Stimulated activated naive CD8-positive, alpha-beta T cell treated with anti-CD3 and anti-CD28 coated beads, Interleukin-15, Interleukin-2, amounts not matched to agents 100 U/mL and 50 U/mL, for 24 hours (primary cell): ENCODE results near the gene RBBP8NL.
A peak's percentile ranks its signal among the peaks of the same experiment; 100 is the strongest.

ENCODE experiments used
- ATAC-seq: fragments of 150-1000 bp; cut with Tn5 transposase; one replicate; pipeline ENCODE4 v1.10.0; 2021
- DNase-seq: peaks from one replicate; pipeline ENCODE4 v3.0.0; 2021

RBBP8NL gene

DNA sequence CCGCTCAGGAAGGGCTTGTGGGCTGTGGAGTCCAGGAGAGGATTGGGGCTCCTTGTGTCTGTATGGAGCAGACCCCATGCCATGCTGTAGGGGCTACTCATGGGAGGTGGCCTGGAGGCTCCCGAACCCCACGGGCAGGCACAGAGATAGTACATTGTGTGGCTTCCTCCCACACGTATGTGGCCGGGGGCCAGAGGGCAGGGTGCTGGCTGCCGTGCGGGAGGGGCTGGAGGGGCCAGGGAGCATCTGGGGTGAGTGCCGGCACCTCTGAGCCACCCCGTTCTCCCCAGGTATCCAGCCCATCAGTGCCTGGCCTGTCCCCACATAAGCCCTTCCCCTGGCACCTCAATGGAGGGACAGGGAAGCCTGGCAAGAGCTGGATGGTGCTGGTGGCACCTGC is 7.6 kb downstream of the RBBP8NL start:
- ATAC-seq (no peak), DNase-seq (no peak)

DNA sequence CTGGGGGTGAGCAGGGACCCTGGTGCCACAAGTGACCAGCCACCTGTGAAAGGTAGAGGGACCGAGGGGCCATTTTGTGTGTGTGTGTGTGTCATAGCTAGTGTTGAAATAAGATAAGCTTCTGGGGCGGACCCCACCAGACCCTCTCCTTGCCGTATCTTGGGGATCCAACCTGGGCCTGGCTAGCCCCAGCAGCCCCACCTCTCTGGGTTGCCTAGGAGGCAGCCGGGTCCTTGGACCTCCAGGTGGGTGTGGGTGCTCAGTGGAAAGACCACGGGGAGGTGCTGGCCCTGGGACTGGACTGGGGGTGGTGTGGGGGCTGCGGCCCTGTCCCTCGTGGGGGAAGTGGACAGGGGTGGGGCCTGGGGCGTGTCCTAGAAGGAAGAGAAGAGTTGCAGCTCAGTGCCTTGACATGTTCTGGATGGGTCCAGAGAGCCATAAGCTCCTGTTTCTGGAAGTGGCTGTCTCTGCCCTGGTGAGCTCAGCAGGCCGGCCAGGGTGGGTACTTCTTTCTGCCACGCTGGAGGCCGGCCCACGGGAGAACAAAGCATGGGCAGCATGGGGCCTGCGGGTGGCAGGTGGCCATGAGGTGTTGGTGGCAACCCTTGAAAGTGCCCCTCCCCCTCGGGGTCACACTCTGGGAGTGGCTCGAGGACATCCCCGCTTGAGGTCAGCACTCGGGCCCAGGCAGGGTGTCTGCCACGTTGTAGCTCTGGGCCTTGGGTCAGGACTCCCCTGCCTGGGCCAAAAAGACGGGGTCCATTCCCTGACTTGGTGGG is 8.4 kb downstream of the RBBP8NL start:
- ATAC-seq, result no peak
- no peak for DNase-seq

DNA sequence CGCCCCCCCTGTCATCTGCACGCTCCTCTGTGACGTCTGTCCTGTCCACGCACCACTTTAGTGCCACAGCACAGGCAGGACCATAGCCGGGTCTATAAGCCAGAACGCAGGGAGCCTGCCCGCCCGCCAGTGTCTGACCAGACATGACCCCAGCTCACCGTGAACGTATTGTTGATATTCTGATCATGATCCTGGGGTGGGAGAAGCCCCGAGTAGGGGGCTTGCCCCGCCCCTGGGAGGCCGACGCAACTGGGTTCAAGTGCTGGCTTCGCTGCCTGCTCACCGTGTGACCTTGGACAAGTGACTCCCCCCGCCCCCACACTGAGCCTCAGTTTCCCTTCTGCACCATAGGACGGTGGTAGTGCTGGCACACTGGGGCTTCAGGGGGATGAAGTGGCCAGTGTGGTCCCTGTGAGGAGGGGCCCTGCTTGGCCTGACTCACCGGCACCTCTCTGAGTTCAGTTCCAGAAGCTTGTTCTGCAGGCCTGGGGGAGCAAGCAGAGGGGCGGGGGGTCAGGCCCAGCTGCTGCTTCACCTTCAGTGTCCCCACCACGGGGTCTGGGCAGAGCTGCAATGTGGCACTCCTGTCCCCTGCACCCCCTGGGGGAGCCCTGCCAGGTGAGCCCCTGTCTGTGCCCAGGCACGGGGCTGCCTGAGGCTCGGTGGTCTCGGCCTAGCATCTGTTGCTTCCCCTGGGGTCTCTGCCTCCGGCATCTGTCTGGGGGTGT is 9.2 kb downstream of the RBBP8NL start:
- DNase-seq (no peak), ATAC-seq (no peak)

DNA sequence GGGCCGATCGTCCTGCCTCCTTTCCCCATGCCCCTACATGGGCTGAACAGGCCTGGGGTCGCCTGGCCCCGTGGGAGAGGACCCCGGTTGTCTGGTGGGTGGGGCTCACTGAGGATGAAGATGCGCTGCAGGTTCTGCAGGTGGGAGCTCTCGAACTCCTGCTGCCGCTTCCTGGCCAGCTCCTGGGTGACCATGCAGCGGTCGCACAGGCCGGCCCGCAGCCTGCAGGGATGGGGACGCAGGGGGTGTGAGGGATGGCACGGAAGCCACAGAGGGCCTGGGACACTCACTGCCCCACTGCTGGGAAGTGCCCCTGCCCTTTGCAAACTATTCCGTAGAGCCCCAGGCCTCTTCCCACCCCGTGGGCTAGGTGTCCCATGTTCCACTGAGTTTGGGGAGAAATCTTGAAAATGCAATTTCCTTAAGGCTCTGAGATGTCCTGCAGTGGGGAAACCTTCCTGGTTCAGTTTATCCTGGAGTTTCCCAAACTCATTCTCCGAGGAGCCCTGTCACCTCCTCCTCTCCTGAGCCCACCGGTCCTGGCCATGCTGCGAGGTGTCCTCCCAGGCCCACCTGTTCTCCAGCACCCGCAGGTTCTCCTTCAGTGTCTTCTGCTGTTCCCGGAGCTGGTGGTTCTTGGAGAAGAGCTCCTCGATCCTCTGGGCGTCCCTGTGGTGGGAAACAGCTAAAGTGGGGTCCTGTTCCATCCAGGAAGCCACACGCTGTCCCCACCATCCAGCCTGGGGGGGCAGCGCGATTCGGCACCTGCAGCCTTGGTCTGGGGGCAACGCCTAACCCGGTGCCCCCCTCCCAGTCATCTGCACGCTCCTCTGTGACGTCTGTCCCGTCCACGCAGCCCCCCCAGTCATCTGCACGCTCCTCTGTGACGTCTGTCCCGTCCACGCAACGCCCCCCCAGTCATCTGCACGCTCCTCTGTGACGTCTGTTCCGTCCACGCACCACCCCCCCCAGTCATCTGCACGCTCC is 10.4 kb downstream of the RBBP8NL start:
- no peak for ATAC-seq
- DNase-seq, result no peak

DNA sequence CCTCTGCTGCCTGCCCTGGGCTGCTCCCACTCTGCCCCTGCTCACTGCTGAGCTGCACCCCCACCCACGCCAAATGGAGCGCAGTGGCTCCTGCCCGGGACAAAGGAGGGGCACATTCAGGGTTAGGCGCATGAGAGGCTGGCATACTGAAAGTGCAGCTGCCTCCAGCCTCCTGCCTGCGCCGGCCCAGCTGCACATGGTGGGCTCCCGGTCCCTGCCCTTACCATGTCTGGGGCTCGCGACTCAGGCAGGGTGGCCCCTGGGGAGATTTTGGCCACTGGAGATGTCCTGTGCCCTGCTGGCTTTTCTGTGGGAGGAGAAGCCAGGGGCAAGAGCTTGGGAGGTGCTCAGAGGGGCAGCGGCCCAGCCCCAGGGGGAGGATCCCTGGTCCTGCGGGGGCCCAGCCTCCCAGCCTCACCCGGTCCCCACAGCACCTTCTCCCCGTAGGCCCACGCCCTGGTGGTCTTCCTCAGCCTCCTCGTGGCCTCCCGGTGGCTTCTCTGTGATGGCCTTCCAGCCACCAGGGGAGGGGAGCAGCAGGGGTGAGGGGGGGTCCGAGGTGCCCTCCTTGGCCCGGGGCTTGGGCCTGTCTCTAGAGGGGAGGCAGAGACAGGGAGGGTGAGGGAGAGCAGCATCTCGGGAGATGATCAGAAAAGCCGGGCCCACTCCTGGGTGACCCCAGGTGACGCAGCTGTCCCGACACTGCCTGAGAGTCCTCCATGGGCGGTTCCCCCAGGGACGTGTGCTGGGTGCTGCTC is 11.8 kb downstream of the RBBP8NL start:
- no peak for DNase-seq
- no peak for ATAC-seq

DNA sequence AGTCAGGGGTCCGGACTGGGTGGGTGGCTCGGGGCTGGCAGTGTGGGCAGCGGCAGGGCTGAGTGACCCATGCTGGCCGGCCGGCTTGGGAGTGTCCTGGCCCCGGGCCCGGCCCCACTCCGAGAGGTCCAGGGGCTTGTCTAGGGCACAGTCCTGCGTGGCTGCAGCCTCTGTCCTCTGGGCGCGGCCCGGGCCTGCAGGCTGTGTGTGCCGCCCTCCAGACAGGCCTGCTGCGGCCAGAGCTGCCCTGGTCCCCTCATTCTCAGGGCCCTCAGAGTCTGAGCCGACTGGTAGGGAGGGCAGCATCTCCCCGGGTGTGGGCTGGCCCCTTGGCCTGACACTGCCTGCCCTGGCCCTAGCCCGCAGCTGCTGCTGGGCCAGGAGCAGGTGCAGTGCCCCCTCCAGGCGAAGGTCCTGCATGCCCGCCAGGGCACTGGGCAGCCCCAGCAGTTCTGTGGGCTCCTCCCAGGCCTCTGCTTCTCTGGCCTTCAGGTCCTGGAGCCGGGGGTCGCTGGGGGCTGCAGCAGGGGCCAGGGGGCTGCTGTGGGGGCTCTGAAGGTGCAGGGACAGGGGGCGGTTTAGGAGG is 13.3 kb downstream of the RBBP8NL start:
- DNase-seq (no peak), ATAC-seq (no peak)

DNA sequence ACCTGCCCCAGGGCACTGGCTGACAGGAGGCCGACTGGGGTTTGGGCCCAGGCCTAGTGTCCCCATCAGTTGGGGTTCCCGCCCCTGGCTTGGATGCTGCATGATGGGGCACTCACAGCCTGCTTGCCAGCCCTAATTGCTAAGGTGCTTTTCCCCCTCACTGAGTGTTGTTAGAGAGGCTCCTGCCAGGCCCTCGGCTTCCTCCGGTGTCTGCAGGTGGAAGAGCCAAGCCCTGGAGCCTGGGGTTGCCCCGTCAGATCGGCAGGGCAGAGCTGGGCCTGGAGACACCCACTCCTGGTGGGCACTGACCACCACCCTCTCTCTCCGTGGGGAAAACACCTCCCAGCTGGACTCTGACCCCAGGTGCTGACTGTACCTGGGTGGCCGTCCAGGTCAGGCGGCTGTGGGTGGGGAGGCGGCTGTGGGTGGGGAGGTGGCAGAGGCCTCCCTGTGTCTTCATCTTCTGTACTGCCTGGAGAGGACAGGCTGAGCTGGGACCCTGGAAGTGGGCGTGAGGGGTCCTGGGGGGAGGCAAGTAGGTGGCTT is 14.2 kb downstream of the RBBP8NL start:
- DNase-seq, result no peak
- no peak for ATAC-seq

DNA sequence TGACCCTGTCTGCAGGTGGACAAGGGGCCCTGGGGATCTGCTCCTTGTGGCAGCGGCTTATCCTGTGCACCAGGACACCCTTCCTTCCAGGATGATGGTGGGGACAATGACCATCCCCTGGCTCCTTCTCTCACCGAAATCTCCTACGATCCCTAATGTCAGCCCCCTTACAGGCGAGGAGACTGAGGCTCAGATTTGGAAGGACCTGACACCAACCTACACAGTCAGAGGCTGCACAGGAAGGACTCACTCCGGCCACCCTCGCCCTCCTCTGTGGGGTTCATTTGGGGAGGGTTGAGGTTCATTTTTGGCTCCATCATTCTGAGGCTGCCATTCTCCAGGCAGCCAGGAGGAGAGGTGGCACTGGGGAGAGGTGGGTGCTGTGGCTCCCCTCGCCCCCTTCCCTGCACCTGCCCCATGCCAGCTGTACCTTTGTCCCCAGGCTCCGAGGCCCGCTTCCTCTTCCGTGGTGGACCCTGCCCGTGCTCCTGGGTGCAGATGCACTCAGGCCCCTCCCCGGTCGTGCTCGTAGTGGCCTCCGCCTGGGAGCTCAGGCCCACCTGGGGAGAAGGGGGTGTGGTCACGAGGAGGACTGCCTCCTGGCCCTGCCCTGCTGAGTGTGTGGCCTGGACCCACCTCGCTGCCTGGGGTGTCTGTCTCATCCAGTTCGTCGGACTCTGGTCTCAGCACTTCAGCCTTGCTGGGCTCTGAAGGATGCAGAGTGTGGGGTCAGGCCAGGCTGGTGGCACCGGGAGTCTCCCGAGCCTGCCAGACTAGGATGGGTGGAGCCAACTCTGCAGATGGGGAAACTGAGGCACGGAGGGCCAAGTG is 14.9 kb downstream of the RBBP8NL start:
- no peak for DNase-seq

DNA sequence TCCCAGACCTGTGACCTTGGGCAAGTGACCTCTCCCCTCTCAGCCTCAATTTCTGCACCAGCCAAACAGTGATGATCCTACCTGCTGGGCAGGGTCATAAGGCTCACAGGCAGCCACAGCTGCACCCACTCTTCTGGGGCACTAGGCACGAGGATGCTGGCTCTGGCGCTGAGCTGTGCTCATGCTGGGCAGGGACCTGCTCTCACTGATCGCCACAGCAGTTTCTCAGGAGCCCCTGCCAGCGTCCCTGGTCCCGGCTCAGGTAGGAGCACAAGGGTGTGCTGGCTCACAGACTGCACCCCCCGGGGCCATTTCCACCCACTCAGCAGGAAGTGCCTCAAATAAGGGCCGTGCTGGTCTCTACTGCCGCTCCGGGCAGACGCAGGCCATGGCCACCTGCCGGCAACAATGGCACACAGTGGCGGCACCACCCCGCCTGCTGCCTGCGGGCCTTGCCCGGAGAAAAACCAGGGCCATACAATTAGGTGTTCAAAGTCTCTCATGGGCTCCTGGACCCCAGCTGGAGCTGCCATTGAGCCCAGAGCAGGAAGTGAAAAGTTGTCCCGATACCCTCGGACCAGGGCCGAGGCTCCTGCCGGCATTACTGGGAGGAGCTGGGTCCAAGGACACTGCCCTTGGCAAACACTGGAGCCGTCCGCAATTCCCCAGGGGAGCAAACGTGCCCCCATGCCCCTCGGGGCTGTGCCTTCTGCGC is 15.7 kb downstream of the RBBP8NL start:
- no peak for DNase-seq
- no peak for ATAC-seq

More for the DNA sequence above, 14.9 kb downstream of the RBBP8NL start:
- ATAC-seq, result no peak

DNA sequence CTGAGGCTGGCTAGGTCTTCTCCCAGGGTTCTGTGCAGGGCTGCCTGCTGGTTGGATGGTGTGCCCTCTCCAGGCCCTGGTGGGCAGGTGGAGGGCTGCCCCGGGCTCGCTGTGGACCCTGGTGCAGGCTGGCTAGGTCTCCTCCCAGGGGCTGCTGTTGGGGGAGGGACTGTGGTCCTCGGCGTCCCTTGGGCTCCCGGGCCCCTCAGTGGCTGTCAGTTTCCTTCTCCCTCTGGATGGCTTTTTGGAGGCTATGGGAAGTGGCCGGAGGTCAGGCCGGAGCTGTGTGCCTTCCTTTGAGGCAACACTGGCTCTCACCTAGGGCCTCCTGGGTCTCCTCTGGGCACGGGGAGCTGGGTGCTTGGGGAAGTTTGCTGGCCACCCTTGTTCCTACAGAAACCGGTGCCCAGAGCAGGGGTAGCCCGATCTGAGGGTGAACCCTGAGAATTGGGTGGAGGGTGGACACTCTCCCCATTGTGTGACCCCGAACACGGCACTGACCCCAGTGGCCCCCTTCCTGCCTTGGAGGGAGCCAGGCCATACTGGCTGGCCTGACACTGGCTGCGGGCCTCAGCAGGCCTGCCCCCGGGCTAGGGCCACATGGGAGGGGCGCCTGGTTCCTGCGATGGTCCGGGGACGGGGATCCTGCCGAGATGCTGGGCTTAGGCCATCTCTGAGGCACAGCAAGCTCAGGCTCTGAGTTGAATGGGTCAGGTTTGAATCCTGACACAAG is 16.4 kb downstream of the RBBP8NL start:
- DNase-seq (no peak), ATAC-seq (no peak)

DNA sequence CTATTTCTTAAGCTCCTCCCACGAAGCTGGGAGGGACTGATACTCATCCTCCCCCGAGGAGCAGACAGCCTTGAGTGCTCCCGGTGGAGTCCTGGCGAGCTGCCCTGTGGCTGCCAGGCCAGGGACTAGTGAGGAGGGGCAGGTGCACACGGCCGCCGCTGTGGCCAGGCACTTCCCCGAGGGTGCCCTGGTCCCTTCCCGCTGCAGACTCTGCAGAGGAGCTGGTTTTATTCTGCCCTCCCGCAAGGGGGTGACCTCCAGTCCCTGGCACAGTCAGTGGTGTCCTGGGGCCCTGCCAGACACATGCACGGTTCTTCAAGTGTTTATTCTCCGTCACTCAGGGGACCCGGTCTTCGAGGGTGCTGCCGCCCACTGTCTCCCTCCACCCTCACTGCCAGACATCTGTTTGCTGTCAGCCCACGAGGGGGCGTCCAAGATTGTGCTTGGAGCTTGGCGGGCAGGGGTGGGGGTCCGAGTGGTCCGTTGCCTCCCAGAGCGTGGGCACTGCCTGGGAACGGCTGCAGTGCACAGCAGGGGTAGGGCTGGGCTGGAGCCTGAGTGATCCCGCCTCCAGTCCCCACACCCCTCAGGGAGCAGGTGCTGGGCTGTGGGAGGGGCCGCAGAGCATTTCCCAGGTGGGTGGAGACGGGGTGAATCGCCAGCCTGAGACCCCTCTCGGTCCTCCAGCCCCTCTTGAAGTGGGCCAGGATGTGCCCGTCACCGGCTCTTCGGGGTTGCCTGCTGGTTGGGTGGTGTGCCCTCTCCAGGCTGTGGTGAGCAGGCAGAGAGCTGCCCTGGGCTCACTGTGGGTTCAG is 17.2 kb downstream of the RBBP8NL start:
- no peak for ATAC-seq
- DNase-seq, result peak; percentile 54

DNA sequence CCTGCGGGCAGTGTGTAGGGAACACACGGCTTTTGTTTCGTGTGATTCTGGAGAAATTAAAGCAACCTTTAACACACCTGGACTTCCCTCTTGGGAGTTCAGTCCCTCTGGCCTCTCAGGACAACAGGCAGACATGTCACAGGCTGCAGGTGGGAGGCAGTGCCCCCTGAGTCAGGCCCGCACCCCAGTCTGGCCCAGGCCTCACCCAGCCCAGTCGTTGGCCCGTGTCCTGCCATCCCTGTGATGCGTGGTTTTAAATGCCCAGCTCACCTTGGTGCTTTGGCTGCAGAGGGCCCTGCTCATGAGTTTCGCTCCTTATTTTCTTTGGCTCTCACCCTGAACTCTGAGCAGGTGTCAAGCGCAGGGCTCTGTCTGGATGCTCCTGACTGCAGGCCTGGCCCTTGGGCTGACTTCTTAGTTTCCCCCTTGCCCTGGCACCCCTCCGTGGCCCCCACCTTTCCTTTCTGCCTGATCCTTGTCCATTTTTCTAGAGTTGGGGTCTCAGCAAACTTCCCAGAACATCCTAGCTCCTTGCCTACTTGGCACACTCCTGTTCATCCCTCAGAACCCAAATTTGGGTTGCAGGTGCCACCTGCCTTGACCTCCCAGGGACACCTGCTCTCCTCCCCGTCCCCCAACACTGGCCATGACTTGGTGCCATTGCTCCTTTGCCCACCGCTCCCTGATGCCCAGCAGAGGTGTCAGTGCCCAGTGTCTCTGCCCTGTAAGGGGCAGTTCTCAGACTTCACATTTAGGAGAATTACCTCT is 18.1 kb downstream of the RBBP8NL start:
- ATAC-seq, result no peak
- no peak for DNase-seq

DNA sequence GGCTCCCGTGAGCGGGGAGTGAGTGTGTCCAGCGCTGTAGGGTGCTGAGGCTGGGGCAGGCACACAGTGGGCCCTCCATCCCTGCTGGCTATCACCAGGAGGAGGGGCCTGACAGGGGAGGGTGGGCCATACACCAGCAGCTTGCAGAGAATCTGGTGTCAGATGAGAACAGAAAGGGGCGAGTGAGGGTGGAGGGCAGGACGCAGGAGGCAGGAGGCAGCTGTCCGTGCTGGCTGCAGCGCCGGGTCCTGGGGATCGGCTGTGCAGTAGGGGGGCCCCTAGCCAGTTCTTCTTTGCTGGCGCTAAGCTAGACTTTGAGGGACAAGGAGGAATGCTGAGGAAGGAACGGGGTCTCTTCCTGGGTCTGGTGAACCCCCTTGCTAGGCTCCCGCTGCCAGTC is 18.7 kb downstream of the RBBP8NL start:
- DNase-seq (no peak), ATAC-seq (no peak)

DNA sequence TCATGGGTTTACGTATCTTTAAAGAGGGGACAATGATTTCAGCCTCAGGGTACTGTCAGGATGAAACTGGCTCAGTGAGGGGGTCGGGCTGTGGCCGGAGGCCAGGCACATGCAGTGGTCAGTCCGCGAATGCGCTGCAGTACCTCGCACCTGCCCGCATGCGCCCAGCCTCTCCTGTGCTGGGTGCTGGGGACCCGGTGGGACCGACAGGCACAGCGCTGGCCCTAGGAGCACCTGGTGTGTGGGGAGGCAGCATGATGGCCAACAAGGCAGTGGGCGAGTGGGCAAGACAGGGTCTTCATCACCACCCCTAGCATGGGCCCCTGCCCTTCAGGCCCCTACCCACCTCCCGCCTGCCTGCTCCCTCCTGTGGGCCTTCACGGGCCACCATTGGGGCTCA is 19.3 kb downstream of the RBBP8NL start:
- DNase-seq (no peak), ATAC-seq (no peak)

DNA sequence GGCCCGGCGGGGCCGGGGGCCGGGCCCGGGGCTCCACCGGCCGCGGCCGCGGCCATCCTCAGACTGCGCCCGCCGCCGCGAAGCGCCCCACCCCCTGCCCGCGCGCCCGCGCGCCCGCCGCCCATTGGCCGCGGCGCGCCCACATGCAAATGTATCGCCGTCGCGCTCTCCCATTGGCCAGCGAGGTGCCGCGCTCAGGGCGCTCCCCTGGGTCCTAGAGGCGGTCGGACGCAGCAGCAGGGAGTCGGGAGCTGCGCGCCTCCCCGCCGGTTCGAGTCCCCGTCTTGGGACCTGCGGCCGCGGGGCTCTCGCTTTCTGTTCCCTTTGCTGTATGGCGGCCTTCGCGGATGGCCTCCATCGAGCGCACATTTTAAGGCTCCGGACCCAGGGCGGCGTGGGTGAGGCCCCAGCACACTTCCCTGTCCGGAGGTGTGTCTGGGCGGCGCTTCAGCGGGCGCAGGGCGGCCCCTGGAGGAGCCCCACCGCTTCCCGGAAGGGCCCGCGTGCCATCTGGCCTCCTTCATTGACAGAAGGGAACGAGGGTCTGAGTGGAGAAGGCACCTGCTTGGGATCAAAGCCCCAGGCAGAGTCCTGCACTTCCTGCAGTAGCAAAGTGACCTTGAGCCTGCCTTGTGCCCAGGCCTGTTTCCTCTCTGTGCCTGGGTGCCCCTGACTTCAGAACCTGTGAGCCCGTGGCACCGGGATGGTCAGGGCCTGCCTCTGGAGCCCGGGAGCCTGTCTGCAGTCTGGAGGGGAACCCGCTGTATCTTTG is 19.9 kb downstream of the RBBP8NL start, which contains the start of gene CABLES2:
Gene CABLES2 (minus strand): TSS at position 65 of the 772 bp plus-strand sequence. CDS start 9 bp downstream, at position 56.
- peak; percentile 92 for DNase-seq
- ATAC-seq, result peak; percentile 92

DNA sequence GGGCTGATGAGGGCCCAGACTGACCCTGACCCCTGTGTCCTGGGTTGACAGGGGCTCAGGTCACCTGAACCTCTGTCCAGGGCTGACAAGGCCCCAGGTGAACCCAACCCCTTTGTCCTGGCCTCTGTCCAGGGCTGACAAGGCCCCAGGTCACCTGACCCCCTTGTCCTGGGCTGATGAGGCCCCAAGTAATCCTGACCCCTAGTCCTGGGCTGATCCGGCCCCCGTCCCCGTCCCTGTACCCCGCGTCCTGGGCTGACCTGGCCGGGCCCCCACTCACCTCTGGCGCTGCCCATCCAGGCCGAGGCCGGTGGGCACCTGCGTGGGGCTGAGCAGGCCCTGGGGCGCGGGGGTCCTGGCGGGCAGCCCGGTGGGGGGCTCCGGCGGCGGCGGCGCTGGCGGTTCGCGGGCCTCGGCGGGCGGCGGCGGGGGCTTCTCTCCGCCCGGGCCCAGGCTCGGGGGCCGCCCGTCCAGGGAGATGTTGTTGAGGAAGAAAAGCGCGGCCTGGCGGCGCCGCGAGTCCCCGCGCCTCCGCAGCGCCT is 20.6 kb downstream of the RBBP8NL start:
- ATAC-seq (peak; percentile 0), DNase-seq (no peak)
